HepG2 (cell line): ENCODE results near the gene BAHD1. TPM values are rescaled to one million over a fixed set of nuclear protein-coding genes. Genes with fewer than 3 reads are reported as not detected.

ENCODE experiments used
- ISL2 ChIP-seq: sonication (generic); formaldehyde crosslinking; IDR thresholded peaks from 2 replicates; pipeline ENCODE4 v1.5.0; 2020; ENCODE audit warnings: missing genetic modification reagents
- MAX ChIP-seq: IDR thresholded peaks from 2 replicates; pipeline ENCODE4 v1.6.1; 2012; ENCODE audit warnings: inconsistent platforms
- REPIN1 ChIP-seq: sonication (generic); formaldehyde crosslinking; IDR thresholded peaks from 2 replicates; pipeline ENCODE4 v1.8.0; 2022; ENCODE audit warnings: missing genetic modification reagents, low read depth, mild to moderate bottlenecking, borderline replicate concordance
- SALL1 ChIP-seq: sonication (generic); formaldehyde crosslinking; IDR thresholded peaks from 2 replicates; pipeline ENCODE4 v1.8.0; 2022; ENCODE audit warnings: mild to moderate bottlenecking, missing genetic modification reagents
- TARDBP ChIP-seq: sonication (generic); formaldehyde crosslinking; IDR thresholded peaks from 2 replicates; pipeline ENCODE4 v1.8.0; 2022; ENCODE audit warnings: mild to moderate bottlenecking, missing genetic modification reagents
- U2AF1 ChIP-seq: fragments of 200-400 bp; formaldehyde crosslinking; optimal IDR thresholded peaks from 2 replicates; pipeline ENCODE3; 2017; ENCODE audit warnings: mild to moderate bottlenecking, low read depth, low read length
- ZFX ChIP-seq: sonication (generic); formaldehyde crosslinking; IDR thresholded peaks from 2 replicates; pipeline ENCODE4 v1.4.0; 2020; ENCODE audit warnings: mild to moderate bottlenecking, low read depth, missing genetic modification reagents, moderate library complexity
- ZNF598 ChIP-seq: sonication (generic); formaldehyde crosslinking; IDR thresholded peaks from 2 replicates; pipeline ENCODE4 v1.5.1; 2020; ENCODE audit warnings: mild to moderate bottlenecking, missing genetic modification reagents, borderline replicate concordance
- ZNF691 ChIP-seq: sonication (generic); formaldehyde crosslinking; IDR thresholded peaks from 2 replicates; pipeline ENCODE4 v1.4.0; 2020; ENCODE audit warnings: missing genetic modification reagents, low read depth, mild to moderate bottlenecking, borderline replicate concordance
- ZNF891 ChIP-seq: sonication (generic); formaldehyde crosslinking; IDR thresholded peaks from 2 replicates; pipeline ENCODE4 v1.5.0; 2020; ENCODE audit warnings: mild to moderate bottlenecking, missing genetic modification reagents
- polyA plus RNA-seq, 8 experiments: library from polyadenylated mRNA; depleted of rRNA in 3 of 8; stranded (reverse) in 7 of 8; unstranded in 1 of 8; fragments of >200 nt; fragmentation: Illumina TruSeq in 4 of 8; extraction: Trizol in 4 of 8; gene quantifications; 2 replicates each; pipeline versions ENCODE4 v1.2.1 to v1.2.3, GENCODE V29; 2011 to 2016; ENCODE audit warnings: low read depth in 4 of 8, missing spikeins in 1 of 8, mixed read lengths in 1 of 8; ENCODE audit not compliant: insufficient read depth in 1 of 8
- total RNA-seq, 5 experiments: library from RNA; depleted of rRNA; stranded (reverse); fragments of >200 nt; fragmentation: Illumina TruSeq; extraction: Trizol; gene quantifications; 2 replicates each; pipeline ENCODE4 v1.2.3, GENCODE V29; 2016; ENCODE audit warnings: low read depth in 1 of 5
- TF ChIP-seq, protein P1 (sequence below): IDR thresholded peaks from 2 replicates; pipeline ENCODE4 v1.6.1; 2016; ENCODE audit warnings: missing compliant biosample characterization, missing genetic modification reagents, borderline replicate concordance
- TF ChIP-seq, protein P2 (sequence below): sonication (generic); formaldehyde crosslinking; IDR thresholded peaks from 2 replicates; pipeline ENCODE4 v1.5.1; 2020; ENCODE audit warnings: missing genetic modification reagents, mild to moderate bottlenecking, borderline replicate concordance
- TF ChIP-seq, protein P3 (sequence below): sonication (generic); formaldehyde crosslinking; IDR thresholded peaks from 2 replicates; pipeline ENCODE4 v1.4.0; 2020; ENCODE audit warnings: missing genetic modification reagents

BAHD1 gene
- total and polyA plus RNA-seq, 2 of the 13 experiments (the other 11 are each of a cell fraction or from before 2014, with no cell fraction given): 3.3 to 8.7 TPM

DNA sequence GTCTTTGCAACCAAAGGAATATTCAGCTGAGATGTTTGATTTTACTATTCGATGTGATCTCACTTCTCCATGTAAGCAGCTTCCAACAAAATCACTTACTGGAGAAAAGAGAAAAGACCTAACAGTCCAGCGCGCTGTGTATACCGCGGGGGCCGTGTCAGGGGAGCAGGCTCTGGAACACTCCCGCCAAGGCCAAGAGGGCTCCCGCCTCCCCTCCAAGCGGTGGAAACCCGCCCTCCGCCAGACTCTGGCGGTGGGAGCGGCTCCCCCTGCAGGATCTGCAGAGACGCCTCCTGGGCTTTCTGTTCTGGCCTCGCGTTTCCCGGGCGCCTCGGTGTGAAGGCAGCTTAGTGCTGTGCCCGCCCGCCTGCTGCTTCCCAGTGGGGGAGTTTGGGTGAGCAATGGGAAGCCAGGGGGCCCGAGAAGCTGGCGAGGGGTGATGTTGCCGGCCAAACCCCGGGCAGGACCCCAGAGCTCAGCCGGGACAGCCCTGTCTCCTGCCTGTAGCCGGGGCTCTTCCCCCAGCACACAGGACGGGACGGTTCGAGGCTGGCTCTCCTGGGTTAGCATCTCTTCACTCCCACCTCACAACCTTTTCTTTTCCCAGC is 66.3 kb downstream of the BAHD1 start (continued):
- TF ChIP-seq ZNF891 (CRISPR knock-in tag) (peak; percentile 79), ZNF598 (CRISPR knock-in tag) (peak; percentile 80; the same call in 1 of the 2 replicates), REPIN1 (CRISPR knock-in tag) (peak; percentile 27; the same call in 1 of the 2 replicates), ZNF691 (CRISPR knock-in tag) (0 out of 2 replicates have a peak, but pooled peaks have one; percentile 31), TARDBP (0 out of 2 replicates have a peak, but pooled peaks have one; percentile 35), SALL1 (peak; percentile 63; the same call in 1 of the 2 replicates), ZFX (CRISPR knock-in tag) (peak; percentile 41; the same call in 1 of the 2 replicates), MAX (peak; percentile 45; the same call in 1 of the 2 replicates), U2AF1 (no peak), ISL2 (CRISPR knock-in tag) (0 out of 2 replicates have a peak, but pooled peaks have one; percentile 23)
- TF ChIP-seq, protein P1, sequence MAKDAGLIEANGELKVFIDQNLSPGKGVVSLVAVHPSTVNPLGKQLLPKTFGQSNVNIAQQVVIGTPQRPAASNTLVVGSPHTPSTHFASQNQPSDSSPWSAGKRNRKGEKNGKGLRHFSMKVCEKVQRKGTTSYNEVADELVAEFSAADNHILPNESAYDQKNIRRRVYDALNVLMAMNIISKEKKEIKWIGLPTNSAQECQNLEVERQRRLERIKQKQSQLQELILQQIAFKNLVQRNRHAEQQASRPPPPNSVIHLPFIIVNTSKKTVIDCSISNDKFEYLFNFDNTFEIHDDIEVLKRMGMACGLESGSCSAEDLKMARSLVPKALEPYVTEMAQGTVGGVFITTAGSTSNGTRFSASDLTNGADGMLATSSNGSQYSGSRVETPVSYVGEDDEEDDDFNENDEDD: peak; percentile 82; the same call in 1 of the 2 replicates
- TF ChIP-seq, protein P2, sequence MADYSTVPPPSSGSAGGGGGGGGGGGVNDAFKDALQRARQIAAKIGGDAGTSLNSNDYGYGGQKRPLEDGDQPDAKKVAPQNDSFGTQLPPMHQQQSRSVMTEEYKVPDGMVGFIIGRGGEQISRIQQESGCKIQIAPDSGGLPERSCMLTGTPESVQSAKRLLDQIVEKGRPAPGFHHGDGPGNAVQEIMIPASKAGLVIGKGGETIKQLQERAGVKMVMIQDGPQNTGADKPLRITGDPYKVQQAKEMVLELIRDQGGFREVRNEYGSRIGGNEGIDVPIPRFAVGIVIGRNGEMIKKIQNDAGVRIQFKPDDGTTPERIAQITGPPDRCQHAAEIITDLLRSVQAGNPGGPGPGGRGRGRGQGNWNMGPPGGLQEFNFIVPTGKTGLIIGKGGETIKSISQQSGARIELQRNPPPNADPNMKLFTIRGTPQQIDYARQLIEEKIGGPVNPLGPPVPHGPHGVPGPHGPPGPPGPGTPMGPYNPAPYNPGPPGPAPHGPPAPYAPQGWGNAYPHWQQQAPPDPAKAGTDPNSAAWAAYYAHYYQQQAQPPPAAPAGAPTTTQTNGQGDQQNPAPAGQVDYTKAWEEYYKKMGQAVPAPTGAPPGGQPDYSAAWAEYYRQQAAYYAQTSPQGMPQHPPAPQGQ: no peak
- TF ChIP-seq, protein P3, sequence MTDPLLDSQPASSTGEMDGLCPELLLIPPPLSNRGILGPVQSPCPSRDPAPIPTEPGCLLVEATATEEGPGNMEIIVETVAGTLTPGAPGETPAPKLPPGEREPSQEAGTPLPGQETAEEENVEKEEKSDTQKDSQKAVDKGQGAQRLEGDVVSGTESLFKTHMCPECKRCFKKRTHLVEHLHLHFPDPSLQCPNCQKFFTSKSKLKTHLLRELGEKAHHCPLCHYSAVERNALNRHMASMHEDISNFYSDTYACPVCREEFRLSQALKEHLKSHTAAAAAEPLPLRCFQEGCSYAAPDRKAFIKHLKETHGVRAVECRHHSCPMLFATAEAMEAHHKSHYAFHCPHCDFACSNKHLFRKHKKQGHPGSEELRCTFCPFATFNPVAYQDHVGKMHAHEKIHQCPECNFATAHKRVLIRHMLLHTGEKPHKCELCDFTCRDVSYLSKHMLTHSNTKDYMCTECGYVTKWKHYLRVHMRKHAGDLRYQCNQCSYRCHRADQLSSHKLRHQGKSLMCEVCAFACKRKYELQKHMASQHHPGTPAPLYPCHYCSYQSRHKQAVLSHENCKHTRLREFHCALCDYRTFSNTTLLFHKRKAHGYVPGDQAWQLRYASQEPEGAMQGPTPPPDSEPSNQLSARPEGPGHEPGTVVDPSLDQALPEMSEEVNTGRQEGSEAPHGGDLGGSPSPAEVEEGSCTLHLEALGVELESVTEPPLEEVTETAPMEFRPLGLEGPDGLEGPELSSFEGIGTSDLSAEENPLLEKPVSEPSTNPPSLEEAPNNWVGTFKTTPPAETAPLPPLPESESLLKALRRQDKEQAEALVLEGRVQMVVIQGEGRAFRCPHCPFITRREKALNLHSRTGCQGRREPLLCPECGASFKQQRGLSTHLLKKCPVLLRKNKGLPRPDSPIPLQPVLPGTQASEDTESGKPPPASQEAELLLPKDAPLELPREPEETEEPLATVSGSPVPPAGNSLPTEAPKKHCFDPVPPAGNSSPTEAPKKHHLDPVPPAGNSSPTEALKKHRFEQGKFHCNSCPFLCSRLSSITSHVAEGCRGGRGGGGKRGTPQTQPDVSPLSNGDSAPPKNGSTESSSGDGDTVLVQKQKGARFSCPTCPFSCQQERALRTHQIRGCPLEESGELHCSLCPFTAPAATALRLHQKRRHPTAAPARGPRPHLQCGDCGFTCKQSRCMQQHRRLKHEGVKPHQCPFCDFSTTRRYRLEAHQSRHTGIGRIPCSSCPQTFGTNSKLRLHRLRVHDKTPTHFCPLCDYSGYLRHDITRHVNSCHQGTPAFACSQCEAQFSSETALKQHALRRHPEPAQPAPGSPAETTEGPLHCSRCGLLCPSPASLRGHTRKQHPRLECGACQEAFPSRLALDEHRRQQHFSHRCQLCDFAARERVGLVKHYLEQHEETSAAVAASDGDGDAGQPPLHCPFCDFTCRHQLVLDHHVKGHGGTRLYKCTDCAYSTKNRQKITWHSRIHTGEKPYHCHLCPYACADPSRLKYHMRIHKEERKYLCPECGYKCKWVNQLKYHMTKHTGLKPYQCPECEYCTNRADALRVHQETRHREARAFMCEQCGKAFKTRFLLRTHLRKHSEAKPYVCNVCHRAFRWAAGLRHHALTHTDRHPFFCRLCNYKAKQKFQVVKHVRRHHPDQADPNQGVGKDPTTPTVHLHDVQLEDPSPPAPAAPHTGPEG (CRISPR knock-in tag): peak; percentile 74
